H1 (cell line): ENCODE results near the gene ARSI. TPM values are rescaled to one million over a fixed set of nuclear protein-coding genes. Genes with fewer than 3 reads are reported as not detected.

Source experiments
- EP300 ChIP-seq, 2 experiments: IDR thresholded peaks; 1 replicate in 1 of 2; 2 replicates in 1 of 2; pipeline ENCODE4 v1.6.1; 2011 to 2012; ENCODE audit warnings: low read depth in 2 of 2, low read length in 2 of 2, mild to moderate bottlenecking in 2 of 2, borderline replicate concordance in 1 of 2, inconsistent platforms in 1 of 2, moderate library complexity in 1 of 2
- polyA plus RNA-seq, 7 experiments: library from polyadenylated mRNA; depleted of rRNA in 3 of 7; stranded (reverse) in 5 of 7; unstranded in 2 of 7; fragments of >200 nt in 5 of 7; fragments of 200-250 nt in 2 of 7; gene quantifications; 1 replicate in 5 of 7; 2 replicates in 1 of 7; 4 replicates in 1 of 7; pipeline versions ENCODE4 v1.2.1 to v1.2.3, GENCODE V29; 2011 to 2013; ENCODE audit warnings: missing spikeins in 2 of 7, mixed read lengths in 2 of 7
- total RNA-seq: library from RNA; stranded (reverse); fragmentation: NEBNext Ultra II Directional; extraction: Animal tissue kit (Norgen Biotek cat#: 25700); gene quantifications from 2 replicates; pipeline ENCODE4 v1.2.1, GENCODE V29; 2021

ARSI gene
- total and polyA plus RNA-seq, 2 of the 8 experiments (the other 6 are each of a cell fraction or from before 2014, with no cell fraction given) = 4.5 to 6.7 TPM

- TF ChIP-seq EP300 (IDR thresholded peaks at IDR 0.05; ENCODE audit: borderline replicate concordance in 1 of 2, low read depth in 2 of 2, low read length in 2 of 2) = no peak
These were observed 44.7 kb upstream of the ARSI start (continued) for GRCh38 chr5:150347451-150347850.
